Left lung (tissue), 10 donors: ENCODE data around the gene PARVB. TPM values are rescaled to one million over a fixed set of nuclear protein-coding genes. Genes with fewer than 3 reads are reported as not detected.

ENCODE experiments used
- ATAC-seq: fragments of 200-7000 bp; cut with Tn5 transposase; one replicate; pipeline ENCODE4 v1.9.1; 2020; ENCODE audit warnings: moderate library complexity
- DNase-seq, 4 donors: peaks; one replicate each; pipeline ENCODE4 v3.0.0-alpha.2; 2013 to 2020
- H3K27ac ChIP-seq, 2 donors: fragments of 200-600 bp; sonication (generic) in 1 of 2; one replicate each; pipeline versions ENCODE4 v1.5.0 to v1.8.0; 2020 to 2021
- H3K27me3 ChIP-seq, 2 donors: fragments of 200-600 bp; sonication (generic) in 1 of 2; one replicate each; pipeline versions ENCODE4 v1.5.0 to v1.8.0; 2020 to 2021
- H3K36me3 ChIP-seq, 2 donors: fragments of 200-600 bp; sonication (generic) in 1 of 2; one replicate each; pipeline versions ENCODE4 v1.5.0 to v1.8.0; 2020 to 2021
- H3K4me1 ChIP-seq, 2 donors: fragments of 200-600 bp; one replicate each; pipeline ENCODE4 v1.8.0; 2021
- H3K4me3 ChIP-seq, 2 donors: fragments of 200-600 bp; sonication (generic) in 1 of 2; one replicate each; pipeline versions ENCODE4 v1.5.0 to v1.8.0; 2020 to 2021; ENCODE audit warnings: mild to moderate bottlenecking in 1 of 2
- H3K9me3 ChIP-seq, 2 donors: fragments of 200-600 bp; sonication (generic) in 1 of 2; one replicate each; pipeline versions ENCODE4 v1.5.0 to v1.8.0; 2020 to 2021
- CTCF ChIP-seq, 2 donors: fragments of 200-600 bp; sonication (generic) in 1 of 2; IDR thresholded peaks; one replicate each; pipeline versions ENCODE4 v1.5.0 to v1.8.0; 2021; ENCODE audit warnings: antibody characterized with exemption in 2 of 2
- intact Hi-C, 2 donors: fragments of 100-400 bp; cut with DNase I; formaldehyde crosslinking; loops; one replicate each; pipeline versions ENCODE4 v1.11.2 to v1.14.2; 2022
- polyA plus RNA-seq, 6 donors: library from polyadenylated mRNA; unstranded; fragments of 120-200 nt; gene quantifications; one replicate each; pipeline ENCODE4 v1.2.1, GENCODE V29; 2013; ENCODE audit not compliant: insufficient read length in 6 of 6
- total RNA-seq, 2 donors: library from RNA; stranded (reverse); fragmentation: NEBNext Ultra II Directional; extraction: Animal tissue kit (Norgen Biotek cat#: 25700); gene quantifications; one replicate each; pipeline ENCODE4 v1.2.1, GENCODE V29; 2021
- donor health status: DM: no; HTN: yes; CAD: no.
- donor health status: DM: no; HTN: no; CAD: no.

PARVB gene
- total and polyA plus RNA-seq, 8 donors = 31.7 to 53.7 (median 34.0) TPM

- H3K4me3 ChIP-seq = no peak overlapping the region
- no peak overlapping the region for H3K27ac ChIP-seq
- no peak for ATAC-seq
- H3K9me3 ChIP-seq = peaks cover 5 to 25% of the 10 kb centered on the region in 2 donors
- H3K4me1 ChIP-seq = no peaks in the 10 kb centered on the region
- H3K27me3 ChIP-seq = no peaks in the 10 kb centered on the region
- intact Hi-C loops = no loop called here
- no peak for DNase-seq
- TF ChIP-seq CTCF (IDR thresholded peaks at IDR 0.05) = no peak
- H3K36me3 ChIP-seq = peaks cover 0 to 79% of the 10 kb centered on the region in 2 donors
Measured at GRCh38 chr22:44137415-44137814, 113.3 kb downstream of the PARVB start.

- DNase-seq = no peak
- Histone ChIP-seq H3K4me1 (no peaks in the 10 kb centered on the region), H3K36me3 (peaks cover 0 to 71% of the 10 kb centered on the region in 2 donors), H3K27ac (no peak overlapping the region), H3K9me3 (peaks cover 5 to 25% of the 10 kb centered on the region in 2 donors), H3K4me3 (no peak overlapping the region), H3K27me3 (no peaks in the 10 kb centered on the region)
- ATAC-seq = peak; percentile 87
- no peak for TF ChIP-seq CTCF (IDR thresholded peaks at IDR 0.05)
- intact Hi-C loops = no loop called here
Measured at GRCh38 chr22:44139773-44140172, 115.7 kb downstream of the PARVB start.

GRCh38 chr22:44142421-44143104, 118.5 kb downstream of the PARVB start:
- no peak for DNase-seq
- intact Hi-C loops = no loop called here
- no peak for ATAC-seq
- Histone ChIP-seq H3K9me3 (peaks cover 0 to 6% of the 10 kb centered on the region in 2 donors), H3K4me3 (no peak overlapping the region), H3K36me3 (peaks cover 0 to 43% of the 10 kb centered on the region in 2 donors), H3K27ac (no peak overlapping the region), H3K4me1 (no peaks in the 10 kb centered on the region), H3K27me3 (no peaks in the 10 kb centered on the region)
- no peak for TF ChIP-seq CTCF (IDR thresholded peaks at IDR 0.05)

GRCh38 chr22:44143105-44143474, 119.0 kb downstream of the PARVB start:
- TF ChIP-seq CTCF (IDR thresholded peaks at IDR 0.05) = no peak
- Histone ChIP-seq H3K27ac (no peak overlapping the region), H3K4me3 (no peak overlapping the region), H3K36me3 (peaks cover 0 to 43% of the 10 kb centered on the region in 2 donors), H3K4me1 (no peaks in the 10 kb centered on the region), H3K9me3 (peaks cover 0 to under 1% of the 10 kb centered on the region in 2 donors), H3K27me3 (no peaks in the 10 kb centered on the region)
- intact Hi-C loops = no loop called here
- ATAC-seq = peak; percentile 7
- peak in 1 of 4 donors; percentile 38 for DNase-seq

GRCh38 chr22:44143579-44143978, 119.5 kb downstream of the PARVB start:
- no peak for ATAC-seq

More at GRCh38 chr22:44143579-44143978, 119.5 kb downstream of the PARVB start:
- H3K4me3 ChIP-seq = no peak overlapping the region
- no peaks in the 10 kb centered on the region for H3K27me3 ChIP-seq
- no peak overlapping the region for H3K27ac ChIP-seq
- H3K4me1 ChIP-seq = no peaks in the 10 kb centered on the region
- peaks cover 0 to 43% of the 10 kb centered on the region in 2 donors for H3K36me3 ChIP-seq
- no peak for TF ChIP-seq CTCF (IDR thresholded peaks at IDR 0.05)
- DNase-seq = no peak
- no peaks in the 10 kb centered on the region for H3K9me3 ChIP-seq
- intact Hi-C loops = no loop called here
